Stimulated activated naive CD4-positive, alpha-beta T cell treated with Interleukin-2 at 50 U/mL for 16 hours (primary cell): ENCODE results near the gene TMTC2.
"Not testable (repeated sequence)": the region's sequence is repeated elsewhere in the genome, so short reads cannot be mapped to it uniquely, and the experiment has no call there.

Experiments
- DNase-seq: peaks from one replicate; lab custom pipeline; 2025; lab: John Stamatoyannopoulos, UW

TMTC2 gene

GRCh38 chr12:82728710-82729109 is 42.0 kb downstream of the TMTC2 start:
- no peak for DNase-seq

- DNase-seq = no peak
Observed at GRCh38 chr12:82730953-82731459, 44.3 kb downstream of the TMTC2 start.

GRCh38 chr12:82740129-82741000 is 53.7 kb downstream of the TMTC2 start:
- no peak for DNase-seq

GRCh38 chr12:82745063-82745674 is 58.5 kb downstream of the TMTC2 start:
- no peak for DNase-seq

GRCh38 chr12:82745807-82746206 is 59.1 kb downstream of the TMTC2 start:
- no peak for DNase-seq

GRCh38 chr12:82746668-82747067 is 60.0 kb downstream of the TMTC2 start:
- DNase-seq = no peak

GRCh38 chr12:82749015-82749414 is 62.3 kb downstream of the TMTC2 start:
- DNase-seq = no peak

- DNase-seq = no peak
Observed at GRCh38 chr12:82754856-82755255, 68.2 kb downstream of the TMTC2 start.

GRCh38 chr12:82756303-82756702 is 69.6 kb downstream of the TMTC2 start:
- no peak for DNase-seq

- no peak for DNase-seq
Observed at GRCh38 chr12:82757059-82757458, 70.4 kb downstream of the TMTC2 start.

- DNase-seq = no peak
Observed at GRCh38 chr12:82757656-82758055, 71.0 kb downstream of the TMTC2 start.

GRCh38 chr12:82758749-82759330 is 72.1 kb downstream of the TMTC2 start:
- no peak for DNase-seq

GRCh38 chr12:82760423-82760822 is 73.7 kb downstream of the TMTC2 start:
- DNase-seq = no peak

- DNase-seq = not testable (repeated sequence)
Observed at GRCh38 chr12:82765206-82765605, 78.5 kb downstream of the TMTC2 start.

- DNase-seq = no peak
Observed at GRCh38 chr12:82765971-82766705, 79.4 kb downstream of the TMTC2 start.

- no peak for DNase-seq
Observed at GRCh38 chr12:82774666-82775065, 88.0 kb downstream of the TMTC2 start.

GRCh38 chr12:82780517-82780916 is 93.8 kb downstream of the TMTC2 start:
- no peak for DNase-seq

- no peak for DNase-seq
Observed at GRCh38 chr12:82781309-82781997, 94.7 kb downstream of the TMTC2 start.

- no peak for DNase-seq
Observed at GRCh38 chr12:82783435-82783834, 96.7 kb downstream of the TMTC2 start.

- no peak for DNase-seq
Observed at GRCh38 chr12:82787016-82787415, 100.3 kb downstream of the TMTC2 start.

- no peak for DNase-seq
Observed at GRCh38 chr12:82788594-82788993, 101.9 kb downstream of the TMTC2 start.

GRCh38 chr12:82789674-82790073 is 103.0 kb downstream of the TMTC2 start:
- DNase-seq = no peak
